Liver (tissue), 9 donors: ENCODE measurements around the gene PIP4K2A. TPM values are rescaled to one million over a fixed set of nuclear protein-coding genes. Genes with fewer than 3 reads are reported as not detected.

Experiments
- DNase-seq: peaks from one replicate; pipeline ENCODE4 v3.0.0-alpha.2; 2017; ENCODE audit warnings: low spot score
- H3K27ac ChIP-seq, 2 donors: one replicate each; pipeline ENCODE4 v1.7.0; 2013; ENCODE audit warnings: inconsistent platforms in 2 of 2, low read length in 2 of 2, control low read depth in 1 of 2, low read depth in 1 of 2, mild to moderate bottlenecking in 1 of 2
- H3K27me3 ChIP-seq, 4 donors: one replicate each; pipeline versions ENCODE4 v1.6.1 to v1.7.0; 2013; ENCODE audit warnings: low read length in 3 of 4, inconsistent platforms in 1 of 4, mild to moderate bottlenecking in 1 of 4, moderate library complexity in 1 of 4; ENCODE audit not compliant: control insufficient read depth in 4 of 4, insufficient read depth in 4 of 4
- H3K36me3 ChIP-seq, 4 donors: one replicate each; pipeline versions ENCODE4 v1.6.1 to v1.7.0; 2013; ENCODE audit warnings: low read length in 3 of 4, mild to moderate bottlenecking in 3 of 4, low read depth in 1 of 4, moderate library complexity in 1 of 4; ENCODE audit not compliant: control insufficient read depth in 4 of 4, insufficient read depth in 3 of 4
- H3K4me1 ChIP-seq, 4 donors: one replicate each; pipeline versions ENCODE4 v1.6.1 to v1.7.0; 2013; ENCODE audit warnings: low read length in 3 of 4, mild to moderate bottlenecking in 3 of 4, moderate library complexity in 1 of 4; ENCODE audit not compliant: control insufficient read depth in 4 of 4, insufficient read depth in 4 of 4
- H3K4me3 ChIP-seq, 3 donors: one replicate each; pipeline versions ENCODE4 v1.6.1 to v1.7.0; 2013; ENCODE audit warnings: low read length in 3 of 3, control low read depth in 1 of 3, low read depth in 1 of 3, mild to moderate bottlenecking in 1 of 3
- H3K9ac ChIP-seq, 2 donors: one replicate each; pipeline ENCODE4 v1.7.0; 2013; ENCODE audit warnings: low read length in 2 of 2, mild to moderate bottlenecking in 2 of 2, moderate library complexity in 2 of 2, control low read depth in 1 of 2, low read depth in 1 of 2
- H3K9me3 ChIP-seq, 4 donors: one replicate each; pipeline versions ENCODE4 v1.6.1 to v1.7.0; 2013; ENCODE audit warnings: low read length in 3 of 4; ENCODE audit not compliant: control insufficient read depth in 4 of 4
- ATF3 ChIP-seq: IDR thresholded peaks from 2 replicates; pipeline ENCODE4 v1.6.1; 2016; ENCODE audit warnings: antibody characterized with exemption
- CTCF ChIP-seq: fragments of 150-350 bp; IDR thresholded peaks from 2 replicates; pipeline ENCODE4 v1.5.1; 2017; ENCODE audit warnings: improper control_type of control experiment, low read depth, low read length; ENCODE audit not compliant: missing input control
- EGR1 ChIP-seq, 2 donors: IDR thresholded peaks; 2 replicates each; pipeline ENCODE4 v1.6.1; 2016 to 2018; ENCODE audit warnings: antibody characterized with exemption in 2 of 2, low read depth in 2 of 2
- FOXA1 ChIP-seq: IDR thresholded peaks from 2 replicates; pipeline ENCODE4 v1.6.1; 2016; ENCODE audit warnings: antibody characterized with exemption
- FOXA2 ChIP-seq: IDR thresholded peaks from 2 replicates; pipeline ENCODE4 v1.6.1; 2016; ENCODE audit warnings: antibody characterized with exemption
- GABPA ChIP-seq, 2 donors: IDR thresholded peaks in 1 of 2; conservative IDR thresholded peaks in 1 of 2; 2 replicates each; pipeline ENCODE4 v1.6.1; 2016; ENCODE audit warnings: antibody characterized with exemption in 2 of 2, mild to moderate bottlenecking in 1 of 2, moderate library complexity in 1 of 2
- HNF4A ChIP-seq, 2 donors: conservative IDR thresholded peaks; 2 replicates each; pipeline ENCODE4 v1.6.1; 2016; ENCODE audit warnings: antibody characterized with exemption in 2 of 2, mild to moderate bottlenecking in 2 of 2
- HNF4G ChIP-seq: IDR thresholded peaks from 2 replicates; pipeline ENCODE4 v1.6.1; 2016; ENCODE audit warnings: antibody characterized with exemption
- JUND ChIP-seq, 2 donors: IDR thresholded peaks; 2 replicates each; pipeline ENCODE4 v1.6.1; 2016; ENCODE audit warnings: antibody characterized with exemption in 2 of 2
- MAX ChIP-seq: IDR thresholded peaks from 2 replicates; pipeline ENCODE4 v1.6.1; 2016; ENCODE audit warnings: antibody characterized with exemption
- NR2F2 ChIP-seq: IDR thresholded peaks from 2 replicates; pipeline ENCODE4 v1.6.1; 2016; ENCODE audit warnings: antibody characterized with exemption
- RAD21 ChIP-seq, 2 donors: IDR thresholded peaks; 2 replicates each; pipeline ENCODE4 v1.6.1; 2016; ENCODE audit warnings: antibody characterized with exemption in 2 of 2, mild to moderate bottlenecking in 2 of 2
- REST ChIP-seq: IDR thresholded peaks from 2 replicates; pipeline ENCODE4 v1.6.1; 2016; ENCODE audit warnings: antibody characterized with exemption, mild to moderate bottlenecking
- RXRA ChIP-seq, 2 donors: IDR thresholded peaks; 2 replicates each; pipeline ENCODE4 v1.6.1; 2017 to 2018; ENCODE audit warnings: antibody characterized with exemption in 2 of 2, mild to moderate bottlenecking in 1 of 2
- SP1 ChIP-seq: IDR thresholded peaks from 2 replicates; pipeline ENCODE4 v1.6.1; 2018; ENCODE audit warnings: antibody characterized with exemption, mild to moderate bottlenecking
- TAF1 ChIP-seq: conservative IDR thresholded peaks from 2 replicates; pipeline ENCODE4 v1.6.1; 2016; ENCODE audit warnings: antibody characterized with exemption, mild to moderate bottlenecking
- YY1 ChIP-seq: IDR thresholded peaks from 2 replicates; pipeline ENCODE4 v1.6.1; 2016; ENCODE audit warnings: antibody characterized with exemption, mild to moderate bottlenecking
- WGBS: extraction: QIAGEN DNeasy Blood & Tissue Kit; methylation state at CpG from one replicate; pipeline ENCODE4 v1.1.7; 2013; 5-methylcytosine and 5-hydroxymethylcytosine counted together
- polyA plus RNA-seq, 2 donors: library from polyadenylated mRNA; stranded (reverse) in 1 of 2; unstranded in 1 of 2; fragments of 200-250 nt in 1 of 2; fragments of >200 nt in 1 of 2; fragmentation: Nextera tagmentation in 1 of 2; extraction: Ambion mirVana in 1 of 2; gene quantifications; one replicate each; pipeline versions ENCODE4 v1.2.1 to v1.2.3, GENCODE V29; 2013 to 2015
- total RNA-seq, 2 donors: library from RNA; depleted of rRNA; stranded (reverse); fragments of >200 nt; gene quantifications; one replicate each; pipeline ENCODE4 v1.2.3, GENCODE V29; 2014
- TF ChIP-seq, protein P1 (sequence below): IDR thresholded peaks from 2 replicates; pipeline ENCODE4 v1.6.1; 2016; ENCODE audit warnings: antibody characterized with exemption
- donor health status: healthy.
- donor health status: healthy.
- donor health status: healthy.
- donor health status: healthy.
- donor health status: healthy.

PIP4K2A gene
- total and polyA plus RNA-seq, 4 donors = 6.4 to 53.7 (median 8.6) TPM

GRCh38 chr10:22617051-22617450 is 97.3 kb downstream of the PIP4K2A start:
- H3K9ac ChIP-seq = no peak overlapping the region
- H3K36me3 ChIP-seq = no peaks in the 10 kb centered on the region
- peaks cover 0 to 4% (median 3%) of the 10 kb centered on the region in 4 donors for H3K4me1 ChIP-seq
- 89% methylated on average over 3 of the region's 3 CpGs for WGBS
- TF ChIP-seq TAF1 (no peak), FOXA2 (no peak), GABPA (IDR thresholded peaks at IDR 0.05 in 1 of 2, conservative IDR thresholded peaks at IDR 0.05 in 1 of 2) (no peak), EGR1 (IDR thresholded peaks at IDR 0.05; ENCODE audit: low read depth in 2 of 2) (no peak), CTCF (no peak), RXRA (IDR thresholded peaks at IDR 0.05) (no peak), HNF4A (conservative IDR thresholded peaks at IDR 0.05) (no peak), NR2F2 (no peak), YY1 (no peak), FOXA1 (no peak), MAX (no peak), HNF4G (no peak), SP1 (no peak), REST (no peak), RAD21 (IDR thresholded peaks at IDR 0.05) (no peak), JUND (IDR thresholded peaks at IDR 0.05) (no peak), ATF3 (no peak)
- TF ChIP-seq, protein P1, sequence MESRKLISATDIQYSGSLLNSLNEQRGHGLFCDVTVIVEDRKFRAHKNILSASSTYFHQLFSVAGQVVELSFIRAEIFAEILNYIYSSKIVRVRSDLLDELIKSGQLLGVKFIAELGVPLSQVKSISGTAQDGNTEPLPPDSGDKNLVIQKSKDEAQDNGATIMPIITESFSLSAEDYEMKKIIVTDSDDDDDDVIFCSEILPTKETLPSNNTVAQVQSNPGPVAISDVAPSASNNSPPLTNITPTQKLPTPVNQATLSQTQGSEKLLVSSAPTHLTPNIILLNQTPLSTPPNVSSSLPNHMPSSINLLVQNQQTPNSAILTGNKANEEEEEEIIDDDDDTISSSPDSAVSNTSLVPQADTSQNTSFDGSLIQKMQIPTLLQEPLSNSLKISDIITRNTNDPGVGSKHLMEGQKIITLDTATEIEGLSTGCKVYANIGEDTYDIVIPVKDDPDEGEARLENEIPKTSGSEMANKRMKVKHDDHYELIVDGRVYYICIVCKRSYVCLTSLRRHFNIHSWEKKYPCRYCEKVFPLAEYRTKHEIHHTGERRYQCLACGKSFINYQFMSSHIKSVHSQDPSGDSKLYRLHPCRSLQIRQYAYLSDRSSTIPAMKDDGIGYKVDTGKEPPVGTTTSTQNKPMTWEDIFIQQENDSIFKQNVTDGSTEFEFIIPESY = no peak
- H3K4me3 ChIP-seq = no peak overlapping the region
- no peaks in the 10 kb centered on the region for H3K9me3 ChIP-seq
- no peak overlapping the region for H3K27ac ChIP-seq
- no peak for DNase-seq
- H3K27me3 ChIP-seq = no peaks in the 10 kb centered on the region
